ENCODE measurements around the gene ASB3.
"Not testable (repeated sequence)": the region's sequence is repeated elsewhere in the genome, so short reads cannot be mapped to it uniquely, and the experiment has no call there.

Gene ASB3

GRCh38 chr2:53785366-53785765 is 1.4 kb downstream of the ASB3 start:
- no peak for DNase-seq

GRCh38 chr2:53784436-53784835 is 2.3 kb downstream of the ASB3 start:
- no peak for DNase-seq

- no peak for DNase-seq
Measured at GRCh38 chr2:53782676-53783075, 4.1 kb downstream of the ASB3 start.

GRCh38 chr2:53780056-53780455 is 6.7 kb downstream of the ASB3 start:
- no peak for DNase-seq

- DNase-seq, result no peak
Measured at GRCh38 chr2:53778536-53779162, 8.1 kb downstream of the ASB3 start.

DNA sequence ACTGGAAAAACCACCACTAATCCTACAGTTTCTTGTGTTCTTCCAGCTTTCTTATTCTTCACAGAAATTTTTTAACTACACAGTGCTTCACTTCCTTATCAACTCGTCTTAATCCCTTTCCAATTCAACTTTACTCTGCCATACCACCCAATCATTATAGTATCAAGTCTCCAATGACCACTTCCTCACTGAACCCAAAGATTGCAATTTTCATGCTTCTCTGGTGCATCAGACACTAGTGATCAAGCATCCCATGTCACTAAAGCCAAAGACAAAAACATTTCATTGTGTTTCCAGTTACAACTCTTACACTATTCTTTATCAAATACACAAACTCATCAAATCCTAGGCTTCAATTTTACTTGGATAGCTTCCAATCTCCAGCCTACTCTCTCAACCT is 9.6 kb downstream of the ASB3 start:
- DNase-seq, result no peak

- DNase-seq, result peak; percentile 45
Measured at GRCh38 chr2:53770264-53770663, 16.5 kb downstream of the ASB3 start.

GRCh38 chr2:53769318-53769945 is 17.3 kb downstream of the ASB3 start:
- no peak for DNase-seq

DNA sequence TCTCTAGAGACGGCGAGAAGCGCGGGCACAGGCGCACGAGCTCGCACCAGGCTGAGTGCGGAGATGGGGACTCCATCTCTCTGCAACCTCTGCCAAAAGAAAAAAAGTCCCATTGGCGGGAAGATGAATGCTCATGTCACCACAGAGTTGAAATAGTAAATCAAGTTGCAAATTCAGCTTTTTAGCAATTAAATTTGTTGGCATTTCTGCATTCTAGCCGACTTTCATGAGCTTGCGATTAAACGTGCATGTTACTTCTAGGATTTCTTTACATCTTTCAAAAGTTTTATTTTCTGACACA is 18.6 kb downstream of the ASB3 start:
- DNase-seq, result peak; percentile 66

GRCh38 chr2:53767405-53768241 is 19.1 kb downstream of the ASB3 start, which contains the start of gene CHAC2:
TSS of gene CHAC2 (plus strand) at chr2:53767804. CDS start at chr2:53767887, 83 bp downstream.
- peak; percentile 92 for DNase-seq

DNA sequence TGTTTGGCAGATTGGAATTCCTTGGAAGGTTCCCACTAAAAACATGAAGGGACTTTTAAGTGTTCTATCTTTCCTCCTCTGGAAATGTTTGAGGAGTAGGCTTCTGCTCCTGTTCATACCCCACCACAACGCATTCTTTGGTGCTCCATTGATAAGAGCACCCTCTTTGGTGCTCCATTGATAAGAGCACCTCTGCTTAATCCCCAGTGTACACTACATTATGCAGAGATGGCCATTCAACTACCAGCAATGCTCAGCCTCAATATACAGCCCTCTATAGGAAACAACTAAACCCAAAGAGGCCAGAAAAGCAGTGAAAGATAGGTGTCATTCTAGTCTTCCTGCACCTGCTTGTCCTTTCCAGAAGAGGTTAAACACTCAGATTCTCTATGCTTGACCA is 21.0 kb downstream of the ASB3 start:
- DNase-seq, result no peak

GRCh38 chr2:53757206-53757605 is 29.5 kb downstream of the ASB3 start:
- not testable (repeated sequence) for DNase-seq

DNA sequence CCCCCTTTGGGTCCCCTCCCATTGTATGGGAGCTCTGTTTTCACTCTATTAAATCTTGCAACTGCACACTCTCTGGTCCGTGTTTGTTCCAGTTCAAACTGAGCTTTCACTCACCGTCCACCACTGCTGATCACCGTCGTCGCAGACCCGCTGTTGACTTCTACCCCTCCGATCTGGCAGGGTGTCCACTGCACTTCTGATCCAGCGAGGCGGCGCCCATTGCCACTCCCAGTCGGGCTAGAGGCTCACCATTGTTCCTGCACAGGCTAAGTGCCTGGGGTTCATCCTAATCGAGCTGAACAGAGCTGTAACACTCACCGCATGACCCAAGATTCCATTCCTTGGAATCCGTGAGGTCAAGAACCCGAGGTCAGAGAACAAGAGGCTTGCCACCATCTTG is 30.1 kb downstream of the ASB3 start:
- no peak for DNase-seq

DNA sequence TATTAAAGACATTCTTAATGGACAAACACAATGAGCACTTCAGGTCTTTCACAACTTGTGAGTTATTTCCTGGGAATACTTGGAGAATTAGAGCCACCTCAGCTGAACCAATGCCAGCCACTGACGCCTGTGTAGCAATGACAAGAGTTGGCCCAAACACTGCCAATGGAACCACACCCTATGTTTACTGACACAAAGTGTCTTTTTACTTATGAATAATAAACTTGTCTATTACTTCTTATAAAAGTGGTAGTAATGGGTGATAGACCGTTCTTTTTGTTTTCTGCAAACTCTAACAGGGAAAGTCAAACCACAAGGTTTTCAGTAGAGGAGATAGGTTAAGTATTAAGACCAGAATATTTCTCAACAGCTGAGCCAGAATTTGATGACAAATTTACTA is 31.6 kb downstream of the ASB3 start:
- no peak for DNase-seq

GRCh38 chr2:53753041-53753440 is 33.7 kb downstream of the ASB3 start:
- DNase-seq, result peak; percentile 61

- no peak for DNase-seq
Measured at GRCh38 chr2:53752385-53752784, 34.4 kb downstream of the ASB3 start.

- DNase-seq, result peak; percentile 78
Measured at GRCh38 chr2:53751728-53752127, 35.0 kb downstream of the ASB3 start.

- no peak for DNase-seq
Measured at GRCh38 chr2:53750041-53750768, 36.5 kb downstream of the ASB3 start.

GRCh38 chr2:53744395-53745065 is 42.2 kb downstream of the ASB3 start:
- no peak for DNase-seq

DNA sequence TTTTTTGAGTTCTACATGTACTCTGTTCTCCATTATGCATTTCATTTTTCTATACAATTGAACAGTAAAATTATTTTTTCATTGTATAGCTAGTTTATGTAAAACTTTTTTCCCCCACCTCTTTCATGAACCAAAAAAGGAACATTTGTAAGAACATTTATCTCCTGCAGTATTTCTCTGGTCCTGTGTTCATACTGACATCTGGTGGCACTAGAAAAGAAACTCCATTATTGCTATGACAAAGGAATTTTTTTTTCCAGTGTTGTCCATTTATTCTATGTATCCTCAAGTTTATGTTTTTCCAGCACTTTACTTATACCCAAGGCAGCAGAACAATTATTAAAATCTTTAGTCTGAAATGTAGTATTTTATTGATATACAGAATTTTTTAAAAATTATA is 46.6 kb downstream of the ASB3 start:
- no peak for DNase-seq

DNA sequence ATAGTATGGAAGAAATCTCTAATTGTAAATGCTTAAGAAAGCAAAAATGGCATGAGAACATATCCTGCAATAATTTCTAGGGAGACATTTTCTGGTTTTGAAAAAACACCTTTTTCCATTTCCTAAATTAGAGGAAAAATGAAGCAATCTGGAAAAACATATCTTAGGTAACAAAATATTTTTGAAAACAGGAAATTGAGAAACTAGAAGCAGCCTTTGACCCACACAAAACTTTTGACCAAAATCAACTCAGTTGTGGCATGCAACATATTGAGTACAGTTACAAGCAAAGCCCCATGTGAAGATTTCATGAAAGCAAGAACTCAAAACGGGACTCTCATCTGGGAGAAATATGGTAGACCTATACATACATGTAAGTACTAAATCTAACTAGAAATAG is 47.7 kb downstream of the ASB3 start:
- DNase-seq, result no peak

DNA sequence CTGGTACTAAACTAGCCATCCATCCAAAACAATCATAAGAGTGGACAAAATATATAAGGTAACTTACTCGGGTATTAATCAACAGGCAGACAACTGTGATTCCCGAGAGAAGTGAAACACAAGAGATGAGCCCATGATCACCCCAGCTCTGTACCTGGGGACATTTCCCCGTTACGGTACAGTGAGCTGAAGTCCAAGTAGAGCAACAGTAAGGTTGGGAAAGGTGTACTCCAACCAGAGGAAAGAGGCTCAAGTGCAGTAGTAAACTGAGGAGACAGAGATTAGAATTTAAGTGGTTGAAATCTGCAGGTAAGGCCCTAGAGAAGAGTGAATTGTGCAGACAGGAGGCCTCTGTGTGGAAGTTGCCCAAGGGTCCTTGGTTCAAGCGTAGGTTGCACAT is 49.7 kb downstream of the ASB3 start:
- no peak for DNase-seq

Measured in activated CD4-positive, alpha-beta T cell treated with anti-CD3 and anti-CD28 coated beads, Interleukin-10, Interleukin-2, amounts not matched to agents 100 ng/mL and 50 ng/mL, durations not matched to agents 16 hours and 8 hours (primary cell).